ENCODE measurements around the gene SNRNP27.
"Not testable (repeated sequence)": the region's sequence is repeated elsewhere in the genome, so short reads cannot be mapped to it uniquely, and the experiment has no call there.

Gene SNRNP27, protein sequence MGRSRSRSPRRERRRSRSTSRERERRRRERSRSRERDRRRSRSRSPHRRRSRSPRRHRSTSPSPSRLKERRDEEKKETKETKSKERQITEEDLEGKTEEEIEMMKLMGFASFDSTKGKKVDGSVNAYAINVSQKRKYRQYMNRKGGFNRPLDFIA

DNA sequence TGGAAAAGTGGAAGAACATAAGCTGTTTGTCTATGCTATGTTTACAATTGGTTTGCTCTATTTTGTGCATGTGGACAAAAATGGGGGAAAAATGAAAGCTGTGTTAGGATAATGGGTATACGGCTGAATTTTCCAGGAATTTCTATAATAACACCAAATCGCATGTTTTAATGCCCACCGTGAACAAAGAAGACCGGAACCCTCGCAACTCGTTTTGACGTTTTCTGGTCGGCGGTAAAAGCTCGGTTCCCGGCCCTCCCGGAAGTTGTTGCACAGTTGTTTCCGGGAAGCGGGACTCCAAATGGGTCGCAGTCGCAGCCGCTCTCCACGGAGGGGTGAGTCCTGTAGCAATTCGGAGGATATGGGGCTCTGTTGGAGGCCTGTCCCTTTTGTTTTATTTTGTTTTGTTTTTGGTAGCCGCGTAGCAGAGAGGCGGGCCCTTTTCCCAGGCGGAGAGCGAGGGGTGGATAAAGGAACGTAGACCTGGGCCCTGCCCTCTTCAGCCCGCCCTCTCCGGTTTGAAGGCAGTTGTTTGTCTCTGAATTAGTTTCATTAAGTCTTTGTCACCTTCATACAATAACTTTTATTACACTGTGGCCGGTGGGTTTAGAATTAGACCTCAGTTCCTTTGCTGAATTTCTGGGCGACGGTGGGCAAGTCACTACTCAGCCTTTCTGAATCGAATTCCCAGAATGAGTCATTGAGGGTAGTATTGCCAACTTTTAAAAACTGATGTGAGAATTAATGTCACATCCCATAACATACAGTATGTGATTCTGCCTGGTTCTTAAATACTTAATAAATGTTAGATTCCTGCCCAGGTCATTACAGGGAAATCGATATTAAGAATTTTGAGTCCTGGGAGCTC lies at the start of gene SNRNP27:
TSS of gene SNRNP27 (plus strand) at position 273 of the 868 bp plus-strand sequence. CDS start at position 302, 29 bp downstream.
- peak; percentile 69 to 88 for DNase-seq

DNA sequence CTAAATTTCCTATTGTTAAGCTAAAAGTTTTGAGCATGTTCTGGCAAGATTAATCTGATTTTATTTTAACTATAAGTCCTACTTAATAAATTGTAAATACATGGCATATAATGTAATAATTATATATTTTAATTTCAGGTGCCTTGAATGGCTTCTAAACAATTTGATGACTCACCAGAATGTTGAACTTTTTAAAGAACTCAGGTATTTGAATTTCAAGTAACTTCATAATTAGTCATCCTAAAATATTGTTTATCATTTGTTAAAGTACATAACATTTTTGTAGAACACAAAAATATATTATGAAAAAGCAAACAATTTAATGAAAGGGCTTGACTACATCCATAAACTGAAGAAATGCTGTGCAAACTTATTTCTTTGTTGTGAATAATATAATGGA lies 49.8 kb upstream of the SNRNP27 start:
- no peak for DNase-seq

DNA sequence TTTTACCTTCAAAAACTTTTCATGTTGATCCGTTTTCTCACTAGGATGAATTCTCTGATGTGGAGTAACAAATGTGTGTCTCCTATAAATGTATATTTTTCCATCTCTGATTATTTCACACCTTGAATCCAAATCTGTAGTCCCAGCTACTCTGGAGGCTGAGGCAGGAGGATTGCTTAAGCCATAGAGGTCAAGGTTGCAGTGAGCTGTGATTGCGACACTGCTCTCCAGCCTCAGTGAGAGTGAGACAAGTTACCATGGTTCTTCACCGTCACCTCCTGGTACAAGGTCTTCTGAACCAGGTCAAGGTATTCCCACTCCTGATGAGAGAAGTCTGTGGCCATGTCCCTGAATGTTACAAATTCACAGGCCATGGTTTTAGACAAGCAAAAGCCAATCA lies 49.2 kb upstream of the SNRNP27 start:
- no peak for DNase-seq

DNA sequence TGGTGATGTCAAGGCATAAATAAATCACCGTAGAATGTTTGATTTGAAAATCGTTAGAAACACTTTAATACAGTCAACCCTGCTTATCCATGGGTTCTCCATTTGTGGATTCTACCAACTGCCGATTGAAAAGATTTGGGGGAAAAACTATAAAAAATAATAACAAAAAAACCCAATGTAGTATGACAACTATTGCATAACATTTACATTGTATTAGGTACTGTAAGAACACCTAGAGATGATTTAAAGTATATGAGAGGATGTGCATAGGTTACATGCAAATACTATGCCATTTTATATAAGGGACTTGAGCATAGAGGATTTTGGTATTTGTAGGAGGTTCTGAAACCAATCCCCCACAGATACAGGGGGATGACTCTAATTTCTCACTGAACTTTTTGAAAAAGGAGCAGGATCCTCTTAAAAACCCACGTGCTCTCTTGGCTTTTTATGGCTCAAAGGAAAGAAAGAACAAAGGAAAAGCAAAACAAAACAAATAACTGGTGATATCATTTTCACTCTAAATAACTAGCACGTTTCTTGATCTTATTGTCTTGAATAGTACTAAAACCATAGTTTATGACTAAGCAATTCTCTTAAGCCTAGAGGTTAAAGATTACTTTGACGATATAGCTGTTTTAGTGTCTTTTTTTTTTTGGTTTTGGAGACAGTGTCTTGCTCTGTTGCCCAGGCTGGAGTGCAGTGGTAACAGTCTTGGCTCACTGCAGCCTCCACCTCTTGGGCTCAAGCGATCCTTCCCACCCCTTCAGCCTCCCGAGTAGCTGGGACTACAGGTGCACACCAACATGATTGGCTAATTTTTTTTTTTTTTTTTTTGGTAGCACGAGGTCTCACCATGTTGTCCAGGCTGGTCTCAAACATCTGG lies 47.3 kb upstream of the SNRNP27 start:
- DNase-seq, result no peak

GRCh38 chr2:69847068-69847828 lies 46.5 kb upstream of the SNRNP27 start:
- no peak for DNase-seq

DNA sequence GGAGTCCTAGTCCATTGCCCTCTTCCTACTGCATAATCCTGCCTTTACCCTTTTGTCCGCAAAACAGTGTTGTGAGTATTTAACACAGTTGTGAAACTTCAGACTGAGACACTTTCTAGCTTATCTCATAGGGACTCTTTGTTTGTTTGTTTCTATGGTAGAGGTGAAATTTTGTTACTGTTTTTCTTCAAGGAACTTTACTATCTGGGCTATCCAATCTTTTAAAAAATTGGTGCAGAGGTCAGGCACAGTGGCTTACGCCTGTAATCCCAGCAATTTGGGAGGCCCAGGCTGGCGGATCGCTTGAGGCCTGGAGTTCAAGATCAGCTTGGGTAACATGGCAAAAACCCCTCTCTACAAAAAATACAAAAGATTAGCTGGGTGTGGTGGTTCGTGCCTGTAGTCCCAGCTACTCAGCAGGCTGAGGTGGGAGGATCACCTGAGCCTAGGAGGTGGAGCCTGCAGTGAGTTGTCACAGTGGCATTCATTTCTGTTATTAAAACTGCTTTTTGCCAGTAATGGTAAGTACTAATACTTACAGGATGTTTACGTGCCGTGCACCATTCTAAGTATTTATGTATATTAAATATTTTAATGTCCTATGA lies 45.5 kb upstream of the SNRNP27 start:
- no peak for DNase-seq

- no peak for DNase-seq
Observed at GRCh38 chr2:69858261-69858660, 35.5 kb upstream of the SNRNP27 start.

DNA sequence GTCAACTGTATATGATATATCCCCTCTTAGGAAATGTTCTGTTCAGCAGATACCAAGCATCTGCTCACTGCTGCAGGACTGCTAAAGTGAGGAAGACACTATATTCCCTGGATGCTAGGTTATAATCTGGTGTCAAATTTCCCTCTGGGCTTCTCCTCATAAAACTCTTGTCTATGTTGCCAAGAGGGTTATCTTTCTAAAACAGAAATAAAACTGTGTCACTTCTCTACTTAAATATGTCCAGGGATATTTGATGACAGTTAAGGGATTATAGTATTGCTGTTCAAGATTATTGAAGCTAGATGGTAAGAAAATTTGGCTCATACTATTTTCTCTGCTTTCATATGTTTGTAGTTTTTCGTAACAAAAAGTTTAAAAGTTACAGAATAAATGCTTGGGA lies 30.5 kb upstream of the SNRNP27 start:
- DNase-seq, result no peak

DNA sequence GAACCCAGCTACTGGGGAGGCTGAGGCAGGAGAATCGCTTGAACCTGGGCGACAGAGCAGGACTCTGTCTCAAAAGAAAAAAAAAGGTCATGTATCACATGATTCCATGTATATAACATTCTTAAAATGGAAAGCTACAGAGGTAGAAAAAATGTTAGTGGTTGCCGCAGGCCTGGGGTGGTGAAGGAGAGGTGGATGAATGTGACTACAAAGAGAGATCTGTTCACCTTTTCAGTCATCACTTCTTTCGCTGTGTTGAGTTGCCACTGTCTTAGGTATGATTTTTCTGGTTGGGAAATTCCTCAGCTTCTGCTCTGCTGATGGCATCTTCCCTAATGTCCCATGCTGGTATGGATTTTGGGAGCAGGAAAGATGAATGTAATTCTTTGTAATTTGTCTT lies 5.3 kb upstream of the SNRNP27 start:
- no peak for DNase-seq

GRCh38 chr2:69889302-69889701 lies 4.5 kb upstream of the SNRNP27 start:
- DNase-seq, result no peak

- peak; percentile 13 to 58 for DNase-seq
Observed at GRCh38 chr2:69890881-69891280, 2.9 kb upstream of the SNRNP27 start.

DNA sequence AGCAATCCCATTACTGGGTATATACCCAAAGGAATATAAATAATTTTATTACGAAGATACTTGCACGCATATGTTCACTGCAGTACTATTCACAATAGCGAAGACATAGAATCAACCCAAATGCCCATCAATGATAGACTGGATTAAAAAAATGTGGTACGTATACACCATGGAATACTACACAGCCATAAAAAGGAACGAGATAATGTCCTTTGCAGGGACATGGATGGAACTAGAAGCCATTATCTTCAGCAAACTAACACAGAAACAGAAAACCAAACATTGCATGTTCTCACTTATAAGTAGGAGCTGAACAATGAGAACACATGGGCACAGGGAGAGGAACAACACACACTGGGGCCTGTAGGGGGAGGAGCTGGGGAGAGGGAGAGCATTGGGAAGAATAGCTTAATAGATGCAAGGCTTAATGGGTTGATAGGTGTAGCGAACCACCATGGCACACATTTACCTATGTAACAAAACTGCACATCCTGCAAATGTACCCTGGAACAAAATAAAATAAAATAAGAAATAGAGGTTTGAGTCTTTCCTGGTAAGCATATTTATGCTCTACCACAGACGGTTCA lies 825 bp upstream of the SNRNP27 start:
- DNase-seq, result peak in 1 of 2 experiments; percentile 19

DNA sequence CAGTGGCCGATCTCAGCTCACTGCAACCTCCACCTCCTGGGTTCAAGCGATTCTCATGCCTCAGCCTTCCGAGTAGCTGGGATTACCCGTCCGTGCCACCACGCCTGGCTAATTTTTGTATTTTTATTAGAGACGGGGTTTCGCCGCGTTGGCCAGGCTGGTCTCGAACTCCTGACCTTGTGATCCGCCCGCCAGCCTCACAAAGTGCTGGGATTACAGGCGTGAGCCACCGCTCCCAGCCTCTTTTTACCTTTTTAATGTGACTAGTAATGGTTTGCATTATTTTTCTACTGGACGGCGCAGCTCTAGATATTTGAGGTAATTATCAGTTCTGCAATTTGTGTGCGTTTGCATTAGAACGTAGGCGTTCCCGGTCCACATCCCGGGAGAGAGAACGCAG lies 981 bp downstream of the SNRNP27 start:
- DNase-seq, result not testable (repeated sequence)

DNA sequence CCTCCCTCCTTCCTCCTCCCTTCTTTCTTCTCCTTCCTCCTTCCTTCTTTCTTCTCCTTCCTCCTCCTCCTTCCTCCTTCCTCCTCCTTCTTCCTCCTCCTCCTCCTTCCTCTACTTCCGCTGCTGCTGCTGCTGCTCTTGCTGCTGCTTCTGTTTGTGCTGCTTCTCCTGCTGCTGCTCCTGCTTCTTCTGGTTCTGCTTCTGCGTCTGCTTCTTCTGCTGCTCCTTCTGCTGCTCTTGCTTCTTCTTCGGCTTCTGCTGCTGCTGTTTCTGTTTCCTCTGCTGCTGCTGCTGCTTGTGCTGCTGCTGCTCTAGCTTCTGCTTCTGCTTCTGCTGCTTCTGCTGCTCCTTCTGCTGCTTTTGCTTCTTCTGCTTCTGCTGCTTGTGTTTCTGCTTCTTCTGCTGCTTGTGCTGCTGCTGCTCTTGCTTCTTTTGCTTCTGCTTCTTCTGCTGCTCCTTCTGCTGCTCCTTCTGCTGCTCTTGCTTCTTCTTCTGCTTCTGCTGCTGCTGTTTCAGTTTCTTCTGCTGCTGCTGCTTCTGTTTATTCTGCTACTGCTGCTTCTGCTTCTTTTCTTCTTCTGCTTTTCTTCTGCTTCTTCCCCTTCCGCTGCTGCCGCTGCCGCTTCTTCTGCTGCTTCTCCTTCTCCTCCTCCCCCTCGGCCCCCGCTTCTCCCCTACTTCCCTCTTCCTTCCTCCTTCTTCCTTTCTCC lies 8.6 kb downstream of the SNRNP27 start:
- no peak for DNase-seq

GRCh38 chr2:69907216-69907615 lies 13.5 kb downstream of the SNRNP27 start:
- DNase-seq, result no peak

- peak; percentile 36 to 69 for DNase-seq
Observed at GRCh38 chr2:69911985-69912563, 18.3 kb downstream of the SNRNP27 start.

GRCh38 chr2:69914164-69914949 lies 20.6 kb downstream of the SNRNP27 start:
- peak; percentile 100 for DNase-seq

DNA sequence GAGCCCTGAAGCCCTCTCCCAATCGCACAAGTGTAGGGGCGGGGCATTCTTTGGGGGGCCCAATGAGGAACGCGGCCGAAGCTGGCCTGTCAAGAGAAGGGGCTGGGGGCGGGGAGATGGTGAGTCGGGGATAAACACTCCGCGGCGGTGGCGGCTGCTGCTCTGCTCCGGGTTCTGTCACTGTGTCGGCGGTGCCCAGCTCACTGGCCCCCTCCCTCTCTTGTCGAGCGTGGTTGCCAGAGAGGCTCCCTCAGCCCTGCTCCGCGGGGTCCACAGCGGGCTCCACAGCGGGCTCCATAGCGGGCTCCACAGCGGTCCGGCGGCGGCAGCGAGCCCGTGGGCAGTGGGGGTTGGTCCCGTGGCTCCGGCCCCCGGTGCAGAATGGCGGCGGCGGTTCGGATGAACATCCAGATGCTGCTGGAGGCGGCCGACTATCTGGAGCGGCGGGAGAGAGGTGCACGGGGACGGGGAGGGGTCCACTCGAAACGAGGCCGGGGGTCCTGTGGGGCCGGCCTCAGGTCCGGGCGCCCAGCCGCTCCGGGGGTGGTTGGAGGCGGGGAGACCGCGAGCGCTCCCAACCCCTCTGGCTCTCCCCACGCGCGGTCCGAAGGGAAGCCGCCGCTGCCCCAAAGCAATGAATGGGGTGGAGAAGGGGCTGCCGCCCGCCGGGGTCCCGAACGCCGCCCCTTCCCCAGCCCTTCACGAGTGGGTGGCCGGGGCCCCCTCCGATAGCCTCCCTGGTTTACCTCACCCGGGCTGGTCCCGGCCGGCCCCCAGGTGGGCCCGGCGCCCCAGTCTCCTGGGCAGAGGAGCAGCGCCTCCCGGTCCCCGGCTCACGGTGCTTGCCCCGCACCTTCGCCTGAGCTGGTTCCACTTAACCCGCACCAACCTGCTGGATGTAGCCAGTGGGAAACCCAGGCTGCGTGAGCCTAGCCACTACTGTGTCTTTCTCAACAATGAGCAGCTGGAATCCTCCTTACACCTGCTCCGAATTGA lies 21.5 kb downstream of the SNRNP27 start, which contains the start of gene MXD1:
TSS of gene MXD1 (plus strand) at position 160 of the 996 bp plus-strand sequence. CDS start at position 382, 222 bp downstream.
- peak in 1 of 2 experiments; percentile 59 for DNase-seq

All from NCI-H526 (cell line).